ENCODE measurements around the gene APBA2. TPM values are rescaled to one million over a fixed set of nuclear protein-coding genes. Genes with fewer than 3 reads are reported as not detected.

The APBA2 gene
- total RNA-seq, 2 experiments from 2014 or later, result not detected

GRCh38 chr15:28921336-28921735 lies 35.6 kb downstream of the APBA2 start:
- TF ChIP-seq CTCF (conservative IDR thresholded peaks at IDR 0.05; ENCODE audit: low read length) (no peak), EZH2phosphoT487 (IDR thresholded peaks at IDR 0.05; ENCODE audit: borderline replicate concordance, low read depth, low read length) (no peak)
- CTCF ChIA-PET (ENCODE audit: unreplicated experiment), result no interaction called here
- POLR2A ChIA-PET, result no interaction called here
- no peak for DNase-seq (ENCODE audit: low spot score)
- Histone ChIP-seq H3K4me1 (ENCODE audit: insufficient read depth, low read length, poor library complexity, severe bottlenecking) (no peaks in the 10 kb centered on the region), H3K36me3 (ENCODE audit: insufficient read depth, low read length) (no peaks in the 10 kb centered on the region), H3K9me2 (ENCODE audit: insufficient read depth, low read length) (no peaks in the 10 kb centered on the region), H3K27ac (ENCODE audit: low read depth, low read length, poor library complexity, severe bottlenecking) (no peak overlapping the region), H3K4me3 (ENCODE audit: low read depth, low read length, poor library complexity, severe bottlenecking) (no peak overlapping the region), H2AFZ (ENCODE audit: low read length) (no peak overlapping the region), H3K9me3 (ENCODE audit: low read length) (no peaks in the 10 kb centered on the region), H3K79me2 (ENCODE audit: insufficient read depth, low read depth, low read length) (no peaks in the 10 kb centered on the region), H3K4me2 (ENCODE audit: low read length) (no peak overlapping the region), H4K20me1 (ENCODE audit: insufficient read depth, low read length) (no peaks in the 10 kb centered on the region)
- no TSS peak for BruUV-seq (replicated peaks)
- intact Hi-C loops (cut with micrococcal nuclease; ENCODE audit: unreplicated experiment), result no loop called here

- no peak for DNase-seq (ENCODE audit: low spot score)
- H3K9me2 ChIP-seq (ENCODE audit: insufficient read depth, low read length), result no peaks in the 10 kb centered on the region
- ChIA-PET POLR2A (no interaction called here), CTCF (ENCODE audit: unreplicated experiment) (no interaction called here)
- H3K4me2 ChIP-seq (ENCODE audit: low read length), result no peak overlapping the region
- no peaks in the 10 kb centered on the region for H3K36me3 ChIP-seq (ENCODE audit: insufficient read depth, low read length)
- no TSS peak for BruUV-seq (replicated peaks)
- H4K20me1 ChIP-seq (ENCODE audit: insufficient read depth, low read length), result no peaks in the 10 kb centered on the region
- H3K4me3 ChIP-seq (ENCODE audit: low read depth, low read length, poor library complexity, severe bottlenecking), result no peak overlapping the region
- TF ChIP-seq CTCF (conservative IDR thresholded peaks at IDR 0.05; ENCODE audit: low read length) (no peak), EZH2phosphoT487 (IDR thresholded peaks at IDR 0.05; ENCODE audit: borderline replicate concordance, low read depth, low read length) (no peak)
- H3K4me1 ChIP-seq (ENCODE audit: insufficient read depth, low read length, poor library complexity, severe bottlenecking), result no peaks in the 10 kb centered on the region
- H2AFZ ChIP-seq (ENCODE audit: low read length), result no peak overlapping the region
- H3K9me3 ChIP-seq (ENCODE audit: low read length), result no peaks in the 10 kb centered on the region
- no peak overlapping the region for H3K27ac ChIP-seq (ENCODE audit: low read depth, low read length, poor library complexity, severe bottlenecking)
- intact Hi-C loops (cut with micrococcal nuclease; ENCODE audit: unreplicated experiment), result no loop called here
- no peaks in the 10 kb centered on the region for H3K79me2 ChIP-seq (ENCODE audit: insufficient read depth, low read depth, low read length)
Observed at GRCh38 chr15:28921919-28922706, 36.3 kb downstream of the APBA2 start.

- Histone ChIP-seq H2AFZ (ENCODE audit: low read length) (no peak overlapping the region), H3K9me3 (ENCODE audit: low read length) (no peaks in the 10 kb centered on the region), H3K4me3 (ENCODE audit: low read depth, low read length, poor library complexity, severe bottlenecking) (no peak overlapping the region), H3K4me1 (ENCODE audit: insufficient read depth, low read length, poor library complexity, severe bottlenecking) (no peaks in the 10 kb centered on the region), H3K4me2 (ENCODE audit: low read length) (no peak overlapping the region), H3K36me3 (ENCODE audit: insufficient read depth, low read length) (no peaks in the 10 kb centered on the region), H4K20me1 (ENCODE audit: insufficient read depth, low read length) (no peaks in the 10 kb centered on the region), H3K79me2 (ENCODE audit: insufficient read depth, low read depth, low read length) (no peaks in the 10 kb centered on the region), H3K9me2 (ENCODE audit: insufficient read depth, low read length) (no peaks in the 10 kb centered on the region), H3K27ac (ENCODE audit: low read depth, low read length, poor library complexity, severe bottlenecking) (no peak overlapping the region)
- ChIA-PET POLR2A (no interaction called here), CTCF (ENCODE audit: unreplicated experiment) (no interaction called here)
- intact Hi-C loops (cut with micrococcal nuclease; ENCODE audit: unreplicated experiment), result no loop called here
- no peak for DNase-seq (ENCODE audit: low spot score)
- TF ChIP-seq EZH2phosphoT487 (IDR thresholded peaks at IDR 0.05; ENCODE audit: borderline replicate concordance, low read depth, low read length), result no peak
- TF ChIP-seq CTCF (conservative IDR thresholded peaks at IDR 0.05; ENCODE audit: low read length), result no peak
- BruUV-seq (replicated peaks), result no TSS peak
Observed at GRCh38 chr15:28922707-28923012, 36.9 kb downstream of the APBA2 start.

Measured in OCI-LY7 (cell line).